Neural cell (in vitro differentiated cells): ENCODE measurements around the gene HLTF.

Experiments
- EP300 ChIP-seq: fragments of 450-650 bp; conservative IDR thresholded peaks from 2 replicates; pipeline ENCODE4 v1.6.1; 2014; ENCODE audit warnings: antibody characterized with exemption, mild to moderate bottlenecking, moderate library complexity; ENCODE audit not compliant: poor library complexity, severe bottlenecking
- EZH2 ChIP-seq: fragments of 200-600, 300-800 bp; shearing (Covaris generic), sonication (generic); IDR thresholded peaks from 2 replicates; pipeline ENCODE4 v1.6.1; 2014; ENCODE audit warnings: antibody characterized with exemption, low read length, borderline replicate concordance, mild to moderate bottlenecking; ENCODE audit not compliant: insufficient read depth, poor library complexity, severe bottlenecking
- MXI1 ChIP-seq: fragments of 450-650 bp; conservative IDR thresholded peaks from 2 replicates; pipeline ENCODE4 v1.6.1; 2014; ENCODE audit warnings: antibody characterized with exemption, mild to moderate bottlenecking; ENCODE audit not compliant: poor library complexity, severe bottlenecking
- POLR2AphosphoS5 ChIP-seq: IDR thresholded peaks from 2 replicates; pipeline ENCODE4 v1.6.1; 2012
- RAD21 ChIP-seq: fragments of 450-650 bp; conservative IDR thresholded peaks from 2 replicates; pipeline ENCODE4 v1.6.1; 2014; ENCODE audit warnings: antibody characterized with exemption, mild to moderate bottlenecking, moderate library complexity
- REST ChIP-seq: IDR thresholded peaks from 2 replicates; pipeline ENCODE4 v1.6.1; 2012; ENCODE audit warnings: borderline replicate concordance
- SMC3 ChIP-seq: fragments of 450-650 bp; conservative IDR thresholded peaks from 2 replicates; pipeline ENCODE4 v1.6.1; 2014; ENCODE audit warnings: antibody characterized with exemption, mild to moderate bottlenecking, moderate library complexity; ENCODE audit not compliant: poor library complexity
- TAF1 ChIP-seq: IDR thresholded peaks from 2 replicates; pipeline ENCODE4 v1.6.1; 2012; ENCODE audit warnings: low read depth
- TF ChIP-seq, protein P1 (sequence below): fragments of 450-650 bp; IDR thresholded peaks from 2 replicates; pipeline ENCODE4 v1.5.1; 2014; ENCODE audit warnings: antibody characterized with exemption, mild to moderate bottlenecking, moderate library complexity; ENCODE audit not compliant: poor library complexity, severe bottlenecking

DNA sequence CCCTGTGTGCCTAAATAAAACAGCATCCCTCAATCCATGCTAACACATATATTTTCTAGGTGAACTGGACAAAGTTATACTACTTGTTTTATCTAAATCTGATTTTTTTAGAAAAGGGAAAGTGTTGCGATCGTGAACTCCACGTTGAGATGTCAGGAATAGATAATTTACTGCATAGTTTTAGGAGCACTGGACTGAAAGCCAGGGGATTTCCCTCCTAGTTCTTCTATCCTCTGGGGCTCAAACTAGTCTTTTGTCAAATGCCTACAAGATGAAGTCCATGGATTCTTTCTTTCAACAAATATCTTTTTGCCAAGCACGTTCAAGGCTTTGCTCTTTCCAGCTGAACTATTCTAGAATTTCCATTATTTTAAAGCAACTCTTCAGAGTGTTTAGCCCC, 42.5 kb upstream of the HLTF start:
- TF ChIP-seq RAD21 (no peak), POLR2AphosphoS5 (no peak), EZH2 (no peak), REST (no peak), TAF1 (no peak), EP300 (no peak), MXI1 (no peak), SMC3 (no peak)
- TF ChIP-seq, protein P1, sequence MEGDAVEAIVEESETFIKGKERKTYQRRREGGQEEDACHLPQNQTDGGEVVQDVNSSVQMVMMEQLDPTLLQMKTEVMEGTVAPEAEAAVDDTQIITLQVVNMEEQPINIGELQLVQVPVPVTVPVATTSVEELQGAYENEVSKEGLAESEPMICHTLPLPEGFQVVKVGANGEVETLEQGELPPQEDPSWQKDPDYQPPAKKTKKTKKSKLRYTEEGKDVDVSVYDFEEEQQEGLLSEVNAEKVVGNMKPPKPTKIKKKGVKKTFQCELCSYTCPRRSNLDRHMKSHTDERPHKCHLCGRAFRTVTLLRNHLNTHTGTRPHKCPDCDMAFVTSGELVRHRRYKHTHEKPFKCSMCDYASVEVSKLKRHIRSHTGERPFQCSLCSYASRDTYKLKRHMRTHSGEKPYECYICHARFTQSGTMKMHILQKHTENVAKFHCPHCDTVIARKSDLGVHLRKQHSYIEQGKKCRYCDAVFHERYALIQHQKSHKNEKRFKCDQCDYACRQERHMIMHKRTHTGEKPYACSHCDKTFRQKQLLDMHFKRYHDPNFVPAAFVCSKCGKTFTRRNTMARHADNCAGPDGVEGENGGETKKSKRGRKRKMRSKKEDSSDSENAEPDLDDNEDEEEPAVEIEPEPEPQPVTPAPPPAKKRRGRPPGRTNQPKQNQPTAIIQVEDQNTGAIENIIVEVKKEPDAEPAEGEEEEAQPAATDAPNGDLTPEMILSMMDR = no peak
